Panc1 (cell line): Measurements from ENCODE around the gene COL6A5.
"Not testable (repeated sequence)": the region's sequence is repeated elsewhere in the genome, so short reads cannot be mapped to it uniquely, and the experiment has no call there.

Source experiments
- POLR2AphosphoS5 ChIP-seq: IDR thresholded peaks from 2 replicates; pipeline ENCODE4 v1.6.1; 2012; ENCODE audit warnings: mild to moderate bottlenecking, low read depth, low read length, moderate library complexity
- SIN3A ChIP-seq: IDR thresholded peaks from 2 replicates; pipeline ENCODE4 v1.6.1; 2012; ENCODE audit warnings: low read depth, mild to moderate bottlenecking, low read length, moderate library complexity, borderline replicate concordance; ENCODE audit not compliant: insufficient read depth
- TCF7L2 ChIP-seq: IDR thresholded peaks from 2 replicates; pipeline ENCODE4 v1.6.1; 2011; ENCODE audit warnings: mild to moderate bottlenecking, low read depth, low read length, inconsistent platforms
- TF ChIP-seq, protein P1 (sequence below): fragments of 450-650 bp; IDR thresholded peaks from 2 replicates; pipeline ENCODE4 v1.5.1; 2017; ENCODE audit warnings: mild to moderate bottlenecking
- TF ChIP-seq, protein P2 (sequence below), 2 experiments: IDR thresholded peaks; 2 replicates each; pipeline ENCODE4 v1.6.1; 2011 to 2012; ENCODE audit warnings: low read depth in 2 of 2, control low read depth in 1 of 2, low read length in 1 of 2, mild to moderate bottlenecking in 1 of 2, moderate library complexity in 1 of 2; ENCODE audit not compliant: insufficient read depth in 1 of 2

GRCh38 chr3:130446840-130447239 is 101.4 kb downstream of the COL6A5 start:
- not testable (repeated sequence) for TF ChIP-seq POLR2AphosphoS5, TCF7L2, SIN3A
- TF ChIP-seq, protein P1, sequence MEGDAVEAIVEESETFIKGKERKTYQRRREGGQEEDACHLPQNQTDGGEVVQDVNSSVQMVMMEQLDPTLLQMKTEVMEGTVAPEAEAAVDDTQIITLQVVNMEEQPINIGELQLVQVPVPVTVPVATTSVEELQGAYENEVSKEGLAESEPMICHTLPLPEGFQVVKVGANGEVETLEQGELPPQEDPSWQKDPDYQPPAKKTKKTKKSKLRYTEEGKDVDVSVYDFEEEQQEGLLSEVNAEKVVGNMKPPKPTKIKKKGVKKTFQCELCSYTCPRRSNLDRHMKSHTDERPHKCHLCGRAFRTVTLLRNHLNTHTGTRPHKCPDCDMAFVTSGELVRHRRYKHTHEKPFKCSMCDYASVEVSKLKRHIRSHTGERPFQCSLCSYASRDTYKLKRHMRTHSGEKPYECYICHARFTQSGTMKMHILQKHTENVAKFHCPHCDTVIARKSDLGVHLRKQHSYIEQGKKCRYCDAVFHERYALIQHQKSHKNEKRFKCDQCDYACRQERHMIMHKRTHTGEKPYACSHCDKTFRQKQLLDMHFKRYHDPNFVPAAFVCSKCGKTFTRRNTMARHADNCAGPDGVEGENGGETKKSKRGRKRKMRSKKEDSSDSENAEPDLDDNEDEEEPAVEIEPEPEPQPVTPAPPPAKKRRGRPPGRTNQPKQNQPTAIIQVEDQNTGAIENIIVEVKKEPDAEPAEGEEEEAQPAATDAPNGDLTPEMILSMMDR, result not testable (repeated sequence)
- TF ChIP-seq, protein P2, sequence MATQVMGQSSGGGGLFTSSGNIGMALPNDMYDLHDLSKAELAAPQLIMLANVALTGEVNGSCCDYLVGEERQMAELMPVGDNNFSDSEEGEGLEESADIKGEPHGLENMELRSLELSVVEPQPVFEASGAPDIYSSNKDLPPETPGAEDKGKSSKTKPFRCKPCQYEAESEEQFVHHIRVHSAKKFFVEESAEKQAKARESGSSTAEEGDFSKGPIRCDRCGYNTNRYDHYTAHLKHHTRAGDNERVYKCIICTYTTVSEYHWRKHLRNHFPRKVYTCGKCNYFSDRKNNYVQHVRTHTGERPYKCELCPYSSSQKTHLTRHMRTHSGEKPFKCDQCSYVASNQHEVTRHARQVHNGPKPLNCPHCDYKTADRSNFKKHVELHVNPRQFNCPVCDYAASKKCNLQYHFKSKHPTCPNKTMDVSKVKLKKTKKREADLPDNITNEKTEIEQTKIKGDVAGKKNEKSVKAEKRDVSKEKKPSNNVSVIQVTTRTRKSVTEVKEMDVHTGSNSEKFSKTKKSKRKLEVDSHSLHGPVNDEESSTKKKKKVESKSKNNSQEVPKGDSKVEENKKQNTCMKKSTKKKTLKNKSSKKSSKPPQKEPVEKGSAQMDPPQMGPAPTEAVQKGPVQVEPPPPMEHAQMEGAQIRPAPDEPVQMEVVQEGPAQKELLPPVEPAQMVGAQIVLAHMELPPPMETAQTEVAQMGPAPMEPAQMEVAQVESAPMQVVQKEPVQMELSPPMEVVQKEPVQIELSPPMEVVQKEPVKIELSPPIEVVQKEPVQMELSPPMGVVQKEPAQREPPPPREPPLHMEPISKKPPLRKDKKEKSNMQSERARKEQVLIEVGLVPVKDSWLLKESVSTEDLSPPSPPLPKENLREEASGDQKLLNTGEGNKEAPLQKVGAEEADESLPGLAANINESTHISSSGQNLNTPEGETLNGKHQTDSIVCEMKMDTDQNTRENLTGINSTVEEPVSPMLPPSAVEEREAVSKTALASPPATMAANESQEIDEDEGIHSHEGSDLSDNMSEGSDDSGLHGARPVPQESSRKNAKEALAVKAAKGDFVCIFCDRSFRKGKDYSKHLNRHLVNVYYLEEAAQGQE (IDR thresholded peaks at IDR 0.05; ENCODE audit: insufficient read depth in 1 of 2, low read depth in 2 of 2, low read length in 1 of 2), result not testable (repeated sequence)
